ENCODE results near the gene POGZ.

POGZ gene

GRCh38 chr1:151459331-151460046 is at the start of gene POGZ:
TSS of gene POGZ (minus strand) at chr1:151459494. CDS start at chr1:151442204, 17,290 bp downstream.
- peak; percentile 88 for DNase-seq

GRCh38 chr1:151508833-151509232 is 49.5 kb upstream of the POGZ start:
- DNase-seq = no peak

GRCh38 chr1:151504759-151505158 is 45.5 kb upstream of the POGZ start:
- no peak for DNase-seq

GRCh38 chr1:151504252-151504651 is 45.0 kb upstream of the POGZ start:
- no peak for DNase-seq

GRCh38 chr1:151502859-151503780 is 43.8 kb upstream of the POGZ start:
- no peak for DNase-seq

- no peak for DNase-seq
Measured at GRCh38 chr1:151502035-151502700, 42.9 kb upstream of the POGZ start.

GRCh38 chr1:151501474-151501873 is 42.2 kb upstream of the POGZ start:
- no peak for DNase-seq

- no peak for DNase-seq
Measured at GRCh38 chr1:151499930-151500329, 40.6 kb upstream of the POGZ start.

GRCh38 chr1:151499365-151499764 is 40.1 kb upstream of the POGZ start:
- no peak for DNase-seq

- DNase-seq = no peak
Measured at GRCh38 chr1:151495316-151495715, 36.0 kb upstream of the POGZ start.

- DNase-seq = no peak
Measured at GRCh38 chr1:151494741-151495281, 35.5 kb upstream of the POGZ start.

GRCh38 chr1:151493042-151493441 is 33.7 kb upstream of the POGZ start:
- DNase-seq = no peak

- DNase-seq = no peak
Measured at GRCh38 chr1:151492120-151492519, 32.8 kb upstream of the POGZ start.

GRCh38 chr1:151491641-151492040 is 32.3 kb upstream of the POGZ start:
- no peak for DNase-seq

- no peak for DNase-seq
Measured at GRCh38 chr1:151486557-151486956, 27.3 kb upstream of the POGZ start.

- DNase-seq = no peak
Measured at GRCh38 chr1:151485685-151486255, 26.5 kb upstream of the POGZ start.

GRCh38 chr1:151482017-151482416 is 22.7 kb upstream of the POGZ start:
- DNase-seq = no peak

- no peak for DNase-seq
Measured at GRCh38 chr1:151479462-151479861, 20.2 kb upstream of the POGZ start.

GRCh38 chr1:151478923-151479322 is 19.6 kb upstream of the POGZ start:
- DNase-seq = no peak

GRCh38 chr1:151478140-151478812 is 19.0 kb upstream of the POGZ start:
- no peak for DNase-seq

GRCh38 chr1:151477066-151477465 is 17.8 kb upstream of the POGZ start:
- no peak for DNase-seq

- no peak for DNase-seq
Measured at GRCh38 chr1:151476083-151476482, 16.8 kb upstream of the POGZ start.
